ENCODE measurements around the gene CDH18. TPM values are rescaled to one million over a fixed set of nuclear protein-coding genes. Genes with fewer than 3 reads are reported as not detected.
A peak's percentile ranks its signal among the peaks of the same experiment; 100 is the strongest.

Gene CDH18
- total and polyA plus RNA-seq, 2 donors (not counting 1 experiment from before 2014, with no cell fraction given), result 0.16 to 0.33 TPM

GRCh38 chr5:19806756-19807155 lies 181.2 kb downstream of the CDH18 start:
- H3K9ac ChIP-seq (ENCODE audit: insufficient read depth, low read length), result no peak overlapping the region
- no peaks in the 10 kb centered on the region for H4K20me1 ChIP-seq (ENCODE audit: control insufficient read depth, extremely low read depth, insufficient read depth, low read length)
- H3K4me2 ChIP-seq (ENCODE audit: extremely low read depth, insufficient read depth, low read length), result no peak overlapping the region
- no peaks in the 10 kb centered on the region for H3K4me1 ChIP-seq (ENCODE audit: control insufficient read depth, extremely low read depth, insufficient read depth, low read length)
- no peaks in the 10 kb centered on the region for H3K27me3 ChIP-seq (ENCODE audit: control insufficient read depth, insufficient read depth, low read length)
- no peak overlapping the region for H3K4me3 ChIP-seq (replicated peaks in 1 of 4; ENCODE audit: control extremely low read depth in 1 of 4, insufficient read depth in 1 of 4, low read depth in 3 of 4, low read length in 4 of 4)
- TF ChIP-seq EZH2 (IDR thresholded peaks at IDR 0.05; ENCODE audit: low read length, missing control alignments) (no peak), CTCF (conservative IDR thresholded peaks at IDR 0.05 in 1 of 2, IDR thresholded peaks at IDR 0.05 in 1 of 2; ENCODE audit: low read depth in 1 of 2, low read length in 2 of 2) (no peak)
- no peak overlapping the region for H3K27ac ChIP-seq (ENCODE audit: insufficient read depth, low read length)
- no peak for DNase-seq (ENCODE audit: low read depth in 2 of 2)
- H3K9me3 ChIP-seq (ENCODE audit: control insufficient read depth, insufficient read depth, low read depth, low read length), result no peaks in the 10 kb centered on the region
- no peak overlapping the region for H2AFZ ChIP-seq (ENCODE audit: low read length)
- no peaks in the 10 kb centered on the region for H3K79me2 ChIP-seq (ENCODE audit: control insufficient read depth, insufficient read depth, low read length)
- no peaks in the 10 kb centered on the region for H3K36me3 ChIP-seq (ENCODE audit: control insufficient read depth, insufficient read depth, low read length)

GRCh38 chr5:19802686-19803085 lies 185.3 kb downstream of the CDH18 start:
- Histone ChIP-seq H3K27me3 (ENCODE audit: control insufficient read depth, insufficient read depth, low read length) (no peaks in the 10 kb centered on the region), H3K4me1 (ENCODE audit: control insufficient read depth, extremely low read depth, insufficient read depth, low read length) (no peaks in the 10 kb centered on the region), H3K9me3 (ENCODE audit: control insufficient read depth, insufficient read depth, low read depth, low read length) (no peaks in the 10 kb centered on the region), H3K4me2 (ENCODE audit: extremely low read depth, insufficient read depth, low read length) (no peak overlapping the region), H3K36me3 (ENCODE audit: control insufficient read depth, insufficient read depth, low read length) (no peaks in the 10 kb centered on the region), H3K79me2 (ENCODE audit: control insufficient read depth, insufficient read depth, low read length) (no peaks in the 10 kb centered on the region), H4K20me1 (ENCODE audit: control insufficient read depth, extremely low read depth, insufficient read depth, low read length) (no peaks in the 10 kb centered on the region), H3K4me3 (replicated peaks in 1 of 4; ENCODE audit: control extremely low read depth in 1 of 4, insufficient read depth in 1 of 4, low read depth in 3 of 4, low read length in 4 of 4) (no peak overlapping the region), H3K27ac (ENCODE audit: insufficient read depth, low read length) (no peak overlapping the region), H3K9ac (ENCODE audit: insufficient read depth, low read length) (no peak overlapping the region), H2AFZ (ENCODE audit: low read length) (no peak overlapping the region)
- TF ChIP-seq CTCF (conservative IDR thresholded peaks at IDR 0.05 in 1 of 2, IDR thresholded peaks at IDR 0.05 in 1 of 2; ENCODE audit: low read depth in 1 of 2, low read length in 2 of 2) (no peak), EZH2 (IDR thresholded peaks at IDR 0.05; ENCODE audit: low read length, missing control alignments) (no peak)
- no peak for DNase-seq (ENCODE audit: low read depth in 2 of 2)

GRCh38 chr5:19795218-19795617 lies 192.8 kb downstream of the CDH18 start:
- no peaks in the 10 kb centered on the region for H3K9me3 ChIP-seq (ENCODE audit: control insufficient read depth, insufficient read depth, low read depth, low read length)
- peak; percentile 26 to 66 for DNase-seq (ENCODE audit: low read depth in 2 of 2)
- H3K27me3 ChIP-seq (ENCODE audit: control insufficient read depth, insufficient read depth, low read length), result no peaks in the 10 kb centered on the region

More at GRCh38 chr5:19795218-19795617, 192.8 kb downstream of the CDH18 start:
- peak; percentile 47 to 59 for TF ChIP-seq CTCF (conservative IDR thresholded peaks at IDR 0.05 in 1 of 2, IDR thresholded peaks at IDR 0.05 in 1 of 2; ENCODE audit: low read depth in 1 of 2, low read length in 2 of 2)
- TF ChIP-seq EZH2 (IDR thresholded peaks at IDR 0.05; ENCODE audit: low read length, missing control alignments), result no peak
- Histone ChIP-seq H3K79me2 (ENCODE audit: control insufficient read depth, insufficient read depth, low read length) (no peaks in the 10 kb centered on the region), H3K4me2 (ENCODE audit: extremely low read depth, insufficient read depth, low read length) (no peak overlapping the region), H4K20me1 (ENCODE audit: control insufficient read depth, extremely low read depth, insufficient read depth, low read length) (no peaks in the 10 kb centered on the region), H3K36me3 (ENCODE audit: control insufficient read depth, insufficient read depth, low read length) (no peaks in the 10 kb centered on the region), H3K4me1 (ENCODE audit: control insufficient read depth, extremely low read depth, insufficient read depth, low read length) (no peaks in the 10 kb centered on the region), H3K9ac (ENCODE audit: insufficient read depth, low read length) (no peak overlapping the region), H3K27ac (ENCODE audit: insufficient read depth, low read length) (no peak overlapping the region), H3K4me3 (replicated peaks in 1 of 4; ENCODE audit: control extremely low read depth in 1 of 4, insufficient read depth in 1 of 4, low read depth in 3 of 4, low read length in 4 of 4) (no peak overlapping the region), H2AFZ (ENCODE audit: low read length) (no peak overlapping the region)

Data from fibroblast of lung (primary cell).